MCF 10A (cell line): ENCODE results near the gene SGK2. TPM values are rescaled to one million over a fixed set of nuclear protein-coding genes. Genes with fewer than 3 reads are reported as not detected.

ENCODE experiments used
- BruUV-seq: library from RNA; stranded (reverse); fragments of 400-500 nt; replicated peaks from 2 replicates; lab custom pipeline; 2021; lab: Mats Ljungman, UMichigan
- CTCF ChIA-PET: fragments of 300-600 bp; sonication (Branson Sonifier 250); formaldehyde crosslinking; extraction: SDS; loops from one replicate; lab custom pipeline; 2021; ENCODE audit warnings: antibody characterized with exemption, inconsistent platforms; lab: Yijun Ruan, JAX
- POLR2A ChIA-PET: fragments of 300-600, 350-650 bp; sonication (Branson Sonifier 250); formaldehyde crosslinking; extraction: SDS; loops from one replicate; lab custom pipeline; 2020; ENCODE audit warnings: antibody characterized with exemption, inconsistent platforms; lab: Yijun Ruan, JAX
- DNase-seq: peaks from one replicate; pipeline ENCODE4 v3.0.0-alpha.2; 2018; ENCODE audit not compliant: unreplicated experiment
- H3K27ac Mint-ChIP-seq: one replicate; pipeline ENCODE4 v1.8.0; 2022; ENCODE audit warnings: mild to moderate bottlenecking, low read depth, mixed read lengths; ENCODE audit not compliant: unreplicated experiment
- H3K27me3 Mint-ChIP-seq: one replicate; pipeline ENCODE4 v1.8.0; 2022; ENCODE audit warnings: mixed read lengths; ENCODE audit not compliant: insufficient read depth, unreplicated experiment
- H3K36me3 Mint-ChIP-seq: one replicate; pipeline ENCODE4 v1.8.0; 2022; ENCODE audit warnings: mild to moderate bottlenecking, moderate library complexity, mixed read lengths; ENCODE audit not compliant: insufficient read depth, unreplicated experiment
- H3K4me1 Mint-ChIP-seq: one replicate; pipeline ENCODE4 v1.8.0; 2022; ENCODE audit warnings: mixed read lengths; ENCODE audit not compliant: insufficient read depth, unreplicated experiment
- H3K4me3 Mint-ChIP-seq: one replicate; pipeline ENCODE4 v1.8.0; 2022; ENCODE audit warnings: mild to moderate bottlenecking, moderate library complexity, mixed read lengths; ENCODE audit not compliant: unreplicated experiment
- H3K9me3 Mint-ChIP-seq: one replicate; pipeline ENCODE4 v1.8.0; 2022; ENCODE audit warnings: mixed read lengths; ENCODE audit not compliant: unreplicated experiment
- CTCF ChIP-seq: fragments of 200-600 bp; IDR thresholded peaks from one replicate; pipeline ENCODE4 v1.8.0; 2022; ENCODE audit warnings: antibody characterized with exemption, mild to moderate bottlenecking; ENCODE audit not compliant: unreplicated experiment
- intact Hi-C: fragments of 100-400 bp; cut with micrococcal nuclease; formaldehyde crosslinking; loops from 2 replicates; pipeline ENCODE4 v1.14.1; 2022
- total RNA-seq: library from RNA; stranded (reverse); gene quantifications from 2 replicates; pipeline ENCODE4 v1.2.3, GENCODE V29; 2022

The SGK2 gene
- total RNA-seq, 1 experiment from 2014 or later = 0.33 TPM

GRCh38 chr20:43560974-43561373, 2.1 kb downstream of the SGK2 start:
- DNase-seq = no peak
- POLR2A ChIA-PET = no interaction called here
- no peaks in the 10 kb centered on the region for H3K27me3 Mint-ChIP-seq
- no TSS peak for BruUV-seq
- no peaks in the 10 kb centered on the region for H3K4me1 Mint-ChIP-seq
- CTCF ChIA-PET = interaction anchor here (0.6 to 3.7 kb wide), 2 partner anchors 22 to 1194 kb away, joined by 3 to 12 read pairs; no protein-coding TSS in a partner anchor
- intact Hi-C loops = no loop called here
- no peak for TF ChIP-seq CTCF
- H3K27ac Mint-ChIP-seq = no peak overlapping the region
- no peaks in the 10 kb centered on the region for H3K36me3 Mint-ChIP-seq
- no peak overlapping the region for H3K4me3 Mint-ChIP-seq
- H3K9me3 Mint-ChIP-seq = no peaks in the 10 kb centered on the region

GRCh38 chr20:43563429-43563828, 4.6 kb downstream of the SGK2 start:
- no peaks in the 10 kb centered on the region for H3K4me1 Mint-ChIP-seq
- H3K36me3 Mint-ChIP-seq = peaks cover 6% of the 10 kb centered on the region
- intact Hi-C loops = no loop called here
- DNase-seq = no peak
- H3K27me3 Mint-ChIP-seq = no peaks in the 10 kb centered on the region
- BruUV-seq = no TSS peak
- POLR2A ChIA-PET = interaction anchor here (1.3 kb wide), 1 partner anchor 13 kb away, joined by 5 read pairs; no protein-coding TSS in a partner anchor
- H3K27ac Mint-ChIP-seq = no peak overlapping the region
- no peak overlapping the region for H3K4me3 Mint-ChIP-seq
- no peak for TF ChIP-seq CTCF
- H3K9me3 Mint-ChIP-seq = no peaks in the 10 kb centered on the region
- CTCF ChIA-PET = interaction anchor here (1.2 kb wide), 1 partner anchor 25 kb away, joined by 4 read pairs; no protein-coding TSS in a partner anchor

GRCh38 chr20:43563991-43564390, 5.2 kb downstream of the SGK2 start:
- Mint-ChIP-seq H3K36me3 (peaks cover 6% of the 10 kb centered on the region), H3K27me3 (no peaks in the 10 kb centered on the region), H3K9me3 (no peaks in the 10 kb centered on the region), H3K27ac (no peak overlapping the region), H3K4me3 (no peak overlapping the region), H3K4me1 (no peaks in the 10 kb centered on the region)
- TF ChIP-seq CTCF = no peak
- CTCF ChIA-PET = interaction anchor here (1.2 kb wide), 1 partner anchor 26 kb away, joined by 4 read pairs; no protein-coding TSS in a partner anchor
- BruUV-seq = no TSS peak
- DNase-seq = no peak
- intact Hi-C loops = no loop called here
- POLR2A ChIA-PET = interaction anchor here (1.3 kb wide), 1 partner anchor 12 kb away, joined by 5 read pairs; no protein-coding TSS in a partner anchor

GRCh38 chr20:43564455-43564854, 5.6 kb downstream of the SGK2 start:
- no peaks in the 10 kb centered on the region for H3K9me3 Mint-ChIP-seq
- intact Hi-C loops = no loop called here
- BruUV-seq = no TSS peak

More at GRCh38 chr20:43564455-43564854, 5.6 kb downstream of the SGK2 start:
- H3K4me3 Mint-ChIP-seq = no peak overlapping the region
- DNase-seq = no peak
- H3K27me3 Mint-ChIP-seq = no peaks in the 10 kb centered on the region
- CTCF ChIA-PET = no interaction called here
- H3K36me3 Mint-ChIP-seq = peaks cover 6% of the 10 kb centered on the region
- POLR2A ChIA-PET = no interaction called here
- H3K27ac Mint-ChIP-seq = no peak overlapping the region
- no peaks in the 10 kb centered on the region for H3K4me1 Mint-ChIP-seq
- no peak for TF ChIP-seq CTCF
